Hypothalamus (tissue), 51 donors: ENCODE results near the gene KRT73.

Experiments used
- DNase-seq, 51 donors: peaks; one replicate each; lab custom pipeline; 2025; lab: John Stamatoyannopoulos, UW

Gene KRT73

GRCh38 chr12:52618216-52618615 is at the start of gene KRT73:
TSS of gene KRT73 (minus strand) at chr12:52618559. CDS start at chr12:52618524, 35 bp downstream.
- no peak for DNase-seq

DNA sequence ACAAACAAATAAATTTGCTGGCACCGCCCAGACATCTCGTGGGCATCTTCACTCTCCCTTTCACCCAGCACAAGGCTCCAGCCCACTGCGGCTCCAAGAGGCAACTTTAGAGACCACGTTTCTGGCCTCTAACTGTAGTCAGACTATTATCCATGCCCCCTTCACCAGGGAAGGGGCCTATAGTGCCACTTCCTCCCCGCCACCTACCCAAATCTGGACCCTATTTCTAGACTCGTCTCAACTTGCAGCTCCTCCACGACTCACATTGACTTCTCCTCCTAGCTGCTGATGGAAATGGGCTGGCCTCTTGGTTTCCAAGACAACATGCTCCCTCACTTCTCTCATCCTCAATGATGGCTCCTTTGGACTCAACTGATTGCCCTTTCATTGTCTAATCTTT is 49.6 kb upstream of the KRT73 start:
- DNase-seq = no peak

- no peak for DNase-seq
Measured at GRCh38 chr12:52667509-52667908, 49.1 kb upstream of the KRT73 start.

- DNase-seq = no peak
Measured at GRCh38 chr12:52666471-52666870, 48.1 kb upstream of the KRT73 start.

DNA sequence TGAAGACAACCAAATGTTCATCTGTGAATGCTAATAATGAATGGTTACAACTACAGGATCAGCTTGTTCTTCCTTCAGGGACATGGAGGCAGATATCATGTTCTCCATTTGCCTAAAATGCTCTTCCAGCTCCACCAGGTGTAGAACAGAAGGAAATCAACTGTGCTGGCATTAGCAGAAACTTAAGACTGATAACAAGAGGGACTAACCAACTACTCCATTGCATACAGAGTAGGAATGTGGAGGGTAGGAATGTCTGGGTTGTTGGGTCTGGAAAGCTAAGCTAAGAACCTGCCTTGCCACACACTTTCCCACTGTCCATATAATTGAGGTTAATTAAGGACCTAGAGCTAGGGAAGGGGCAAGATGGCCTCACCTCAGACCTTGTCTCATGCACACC is 45.1 kb upstream of the KRT73 start:
- no peak for DNase-seq

- DNase-seq = no peak
Measured at GRCh38 chr12:52662918-52663229, 44.5 kb upstream of the KRT73 start.

GRCh38 chr12:52662093-52662917 is 43.9 kb upstream of the KRT73 start:
- DNase-seq = no peak

DNA sequence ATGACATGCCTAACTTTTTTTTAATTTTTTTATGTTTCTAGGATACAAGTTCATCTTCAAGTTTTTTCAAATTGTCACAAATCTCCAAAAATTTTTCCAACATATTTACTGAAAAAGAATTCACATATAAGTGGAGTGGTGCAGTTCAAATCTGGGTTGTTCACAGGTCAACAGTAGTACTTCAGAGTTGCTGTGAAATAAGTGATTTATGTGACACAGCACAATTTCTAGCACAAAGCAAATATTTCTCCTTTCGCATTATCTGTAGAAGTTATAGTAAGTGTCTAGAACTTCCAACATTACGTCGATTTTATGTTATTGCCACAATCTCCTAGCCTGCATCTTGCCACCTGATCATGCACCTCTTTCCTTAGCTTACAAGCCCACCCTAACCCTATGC is 43.3 kb upstream of the KRT73 start:
- no peak for DNase-seq

GRCh38 chr12:52660934-52661499 is 42.7 kb upstream of the KRT73 start:
- no peak for DNase-seq

DNA sequence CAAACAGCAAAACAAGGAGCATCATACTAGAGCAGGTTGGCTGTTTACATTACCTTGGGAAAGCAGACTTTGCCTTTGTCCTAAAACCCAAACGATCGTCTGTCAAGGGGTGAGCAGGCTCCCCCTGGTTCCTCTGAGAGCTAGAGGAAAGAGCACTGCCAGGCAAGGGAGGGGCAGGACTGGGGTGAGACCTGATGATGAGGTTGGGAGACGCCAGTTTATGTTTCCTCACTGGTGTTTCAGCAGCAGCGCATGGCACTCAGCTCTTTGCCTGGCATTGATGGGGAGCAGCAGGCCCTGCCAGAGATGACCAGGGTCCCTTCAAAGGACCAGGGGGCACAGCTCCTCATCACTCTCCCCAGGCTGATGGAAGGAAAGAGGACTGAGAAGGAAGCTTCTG is 41.6 kb upstream of the KRT73 start:
- no peak for DNase-seq

GRCh38 chr12:52659395-52659794 is 41.0 kb upstream of the KRT73 start:
- DNase-seq = no peak

- no peak for DNase-seq
Measured at GRCh38 chr12:52658196-52658595, 39.8 kb upstream of the KRT73 start.

DNA sequence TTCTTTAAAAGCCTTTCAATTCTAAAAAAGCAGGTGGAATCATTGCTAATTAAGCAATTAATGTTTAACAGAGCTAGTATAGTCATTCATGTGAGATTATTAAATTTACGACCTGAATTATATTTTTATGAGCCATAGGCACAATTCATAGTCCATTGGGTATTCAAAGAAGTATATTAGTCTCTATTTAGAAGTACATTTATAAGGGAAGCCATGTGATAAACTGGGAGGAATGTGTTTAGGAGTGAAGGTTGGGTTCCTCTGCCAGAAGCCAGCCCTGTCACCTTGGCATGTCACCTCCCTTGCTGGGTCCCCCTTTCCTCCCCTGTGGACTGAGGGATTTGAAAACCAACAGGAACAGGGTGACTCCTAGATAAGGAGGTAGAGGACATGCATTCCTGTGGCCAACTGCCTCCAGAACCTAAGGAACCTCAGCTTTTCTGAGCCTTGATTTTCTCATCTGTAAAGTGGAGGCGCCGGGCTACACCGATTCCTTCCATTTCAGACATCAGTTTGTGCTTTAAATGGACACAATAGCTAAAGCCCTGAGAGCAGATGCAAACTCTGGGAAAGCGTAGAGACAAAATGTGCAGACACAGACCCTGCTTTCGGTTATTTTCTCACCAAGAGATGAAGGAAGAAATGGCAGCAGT is 39.0 kb upstream of the KRT73 start:
- DNase-seq = no peak

GRCh38 chr12:52656616-52657015 is 38.3 kb upstream of the KRT73 start:
- DNase-seq = no peak

- no peak for DNase-seq
Measured at GRCh38 chr12:52655720-52656124, 37.4 kb upstream of the KRT73 start.

DNA sequence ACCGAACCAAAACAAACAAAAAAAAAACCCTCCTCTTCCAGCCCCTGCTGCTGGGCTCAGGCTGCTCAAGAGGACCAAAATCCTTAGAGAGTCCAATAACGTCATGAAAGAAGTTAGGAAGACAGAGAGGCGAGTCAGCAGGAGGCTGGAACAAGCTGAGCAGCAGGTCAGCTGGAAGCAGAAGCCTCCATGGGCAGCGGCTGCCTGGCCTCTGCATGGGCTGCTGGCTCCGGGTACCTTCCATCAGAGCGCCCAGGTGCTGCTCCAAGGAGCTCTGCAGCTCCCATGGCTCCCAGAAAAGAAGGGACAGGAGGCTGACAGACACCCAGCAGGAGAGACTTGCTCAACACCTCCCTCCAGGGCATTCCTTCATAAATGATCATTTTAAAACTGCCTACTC is 36.9 kb upstream of the KRT73 start:
- DNase-seq = no peak

GRCh38 chr12:52651726-52652261 is 33.4 kb upstream of the KRT73 start, which contains the start of gene KRT2:
TSS of gene KRT2 (minus strand) at chr12:52652211. CDS start at chr12:52652142, 69 bp downstream.
- no peak for DNase-seq

DNA sequence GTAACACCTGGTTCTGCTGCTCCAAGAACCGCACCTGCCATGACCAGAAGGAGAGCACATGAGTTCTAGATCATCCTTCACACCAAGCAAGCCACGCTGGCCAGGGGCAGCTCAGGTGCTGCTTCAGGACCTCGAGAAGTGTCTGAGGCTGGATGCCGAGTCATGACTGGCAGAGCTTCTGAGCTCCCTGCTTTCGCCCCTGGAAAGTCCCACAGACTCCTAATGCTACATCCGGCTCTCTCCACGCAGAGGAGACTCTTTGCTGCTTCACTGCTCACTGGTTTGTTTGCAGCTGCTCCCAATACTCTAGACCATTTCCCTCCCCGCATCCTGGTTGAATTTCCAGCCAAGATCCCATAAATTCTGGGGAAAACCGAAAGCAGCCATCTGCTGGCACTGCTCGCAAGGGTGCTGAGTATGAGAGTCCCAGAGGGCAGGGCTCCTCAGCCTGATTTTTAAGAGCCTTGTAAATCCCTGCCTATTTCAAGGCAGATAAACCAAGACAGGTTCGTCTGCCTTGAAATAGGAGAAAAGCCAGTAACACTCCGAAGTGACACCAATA is 32.2 kb upstream of the KRT73 start:
- no peak for DNase-seq

DNA sequence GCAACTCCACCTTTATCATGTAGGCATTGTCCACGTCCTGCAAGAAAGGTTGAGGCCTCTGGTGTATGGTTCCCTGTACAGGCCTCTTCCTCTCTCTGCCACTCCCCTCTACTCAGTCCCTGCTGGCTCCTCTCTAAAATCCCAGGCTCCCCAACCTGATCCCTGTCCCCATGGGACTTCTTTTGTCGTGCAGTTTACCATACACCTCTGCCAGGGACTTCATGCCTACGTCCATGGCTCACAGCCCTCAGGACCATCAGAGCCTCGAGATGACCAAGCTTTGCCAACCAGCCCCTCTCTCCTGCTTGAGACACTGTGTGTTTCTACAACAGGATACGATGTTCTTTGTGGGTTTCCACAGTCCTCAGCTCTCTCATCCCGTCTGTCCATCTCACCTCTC is 30.7 kb upstream of the KRT73 start:
- DNase-seq = no peak

DNA sequence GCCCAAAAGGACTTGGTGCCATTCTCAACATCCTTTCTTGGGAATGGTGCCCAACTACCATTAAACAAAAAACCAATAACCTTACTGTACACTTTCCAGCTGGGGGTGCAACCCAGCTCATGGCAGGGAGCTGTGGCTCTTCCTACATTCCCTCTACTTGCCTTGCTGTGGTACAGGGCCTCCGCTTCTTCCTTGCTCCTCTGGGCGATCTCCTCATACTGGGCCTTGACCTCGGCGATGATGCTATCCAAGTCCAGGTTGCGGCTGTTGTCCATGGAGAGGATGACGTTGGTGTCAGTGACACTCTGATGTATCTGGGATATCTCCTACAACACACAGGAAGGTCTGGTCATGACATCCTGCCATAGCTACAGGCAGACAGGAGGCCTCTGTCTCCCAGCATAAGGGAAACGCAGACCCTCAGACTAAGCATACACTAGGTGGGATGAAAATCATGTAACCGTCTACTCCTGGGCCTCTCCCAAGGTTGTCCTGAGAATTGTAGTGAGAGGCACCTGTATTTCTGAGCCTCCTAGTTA is 29.7 kb upstream of the KRT73 start:
- no peak for DNase-seq

GRCh38 chr12:52647601-52648000 is 29.2 kb upstream of the KRT73 start:
- no peak for DNase-seq
